Measurements from ENCODE around the gene OR2J2. TPM values are rescaled to one million over a fixed set of nuclear protein-coding genes. Genes with fewer than 3 reads are reported as not detected.
"Not testable (repeated sequence)": the region's sequence is repeated elsewhere in the genome, so short reads cannot be mapped to it uniquely, and the experiment has no call there.

Gene OR2J2
- total RNA-seq, 3 donors from 2014 or later = not detected

GRCh38 chr6:29142309-29142708 lies 28.4 kb upstream of the OR2J2 start:
- no peak for TF ChIP-seq CTCF (IDR thresholded peaks at IDR 0.05)
- ATAC-seq = no peak
- Histone ChIP-seq H3K9me3 (no peaks in the 10 kb centered on the region), H3K4me3 (no peak overlapping the region), H3K4me1 (ENCODE audit: low read depth) (no peaks in the 10 kb centered on the region), H3K36me3 (ENCODE audit: low read depth) (no peaks in the 10 kb centered on the region)
- intact Hi-C loops (cut with DNase I, micrococcal nuclease) = no loop called here
- no peak for DNase-seq

DNA sequence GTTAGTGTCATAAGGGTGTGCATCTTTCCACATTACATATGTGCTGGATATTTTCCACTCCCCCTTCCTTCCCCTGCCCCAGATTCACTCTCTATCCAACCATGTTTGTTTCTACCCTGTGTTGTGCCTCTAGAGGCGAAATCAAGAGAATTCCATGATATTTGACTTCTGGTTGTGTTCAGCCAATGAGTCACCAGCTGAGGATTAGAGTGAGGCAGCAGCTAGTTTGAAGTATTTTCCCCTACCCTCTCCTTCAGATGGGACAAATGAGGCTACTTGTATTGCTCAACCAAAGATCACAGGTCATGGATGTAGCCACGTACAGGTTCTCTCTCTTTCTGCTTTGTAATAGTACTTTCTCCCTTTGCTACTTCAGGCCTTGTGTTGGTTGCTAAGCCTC lies 24.5 kb upstream of the OR2J2 start:
- intact Hi-C loops (cut with DNase I, micrococcal nuclease) = no loop called here
- Histone ChIP-seq H3K4me3 (no peak overlapping the region), H3K9me3 (no peaks in the 10 kb centered on the region), H3K4me1 (ENCODE audit: low read depth) (no peaks in the 10 kb centered on the region), H3K36me3 (ENCODE audit: low read depth) (no peaks in the 10 kb centered on the region)
- DNase-seq (no peak), ATAC-seq (no peak)
- no peak for TF ChIP-seq CTCF (IDR thresholded peaks at IDR 0.05)

GRCh38 chr6:29147074-29147473 lies 23.6 kb upstream of the OR2J2 start:
- no peak overlapping the region for H3K4me3 ChIP-seq
- H3K9me3 ChIP-seq = no peaks in the 10 kb centered on the region
- intact Hi-C loops (cut with DNase I, micrococcal nuclease) = no loop called here
- H3K4me1 ChIP-seq (ENCODE audit: low read depth) = no peaks in the 10 kb centered on the region
- H3K36me3 ChIP-seq (ENCODE audit: low read depth) = no peaks in the 10 kb centered on the region
- TF ChIP-seq CTCF (IDR thresholded peaks at IDR 0.05) = no peak
- DNase-seq (no peak), ATAC-seq (no peak)

GRCh38 chr6:29149444-29149843 lies 21.3 kb upstream of the OR2J2 start:
- H3K4me1 ChIP-seq (ENCODE audit: low read depth); H3K9me3 ChIP-seq; ATAC-seq; intact Hi-C loops (cut with DNase I, micrococcal nuclease); DNase-seq; H3K36me3 ChIP-seq (ENCODE audit: low read depth); H3K4me3 ChIP-seq: not testable (repeated sequence)

DNA sequence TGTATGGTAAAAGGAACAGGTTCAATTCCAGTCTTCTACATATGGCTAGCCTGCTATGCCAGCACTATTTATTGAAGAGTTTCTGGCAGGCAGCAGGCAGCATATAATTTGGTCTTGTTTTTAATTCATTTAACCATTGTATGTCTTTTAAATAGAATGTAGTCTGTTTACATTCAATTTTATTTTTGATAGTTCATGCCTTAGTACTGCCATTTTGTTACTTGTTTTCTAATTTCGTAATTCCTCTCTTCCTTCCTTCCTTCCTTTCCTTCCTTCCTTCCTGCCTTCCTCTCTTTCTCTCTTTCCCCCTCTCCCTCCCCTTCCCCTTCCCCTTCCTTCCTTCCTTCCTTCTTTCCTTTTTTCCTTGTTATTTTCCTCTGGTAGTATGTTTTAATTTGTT lies 17.6 kb upstream of the OR2J2 start:
- intact Hi-C loops (cut with DNase I, micrococcal nuclease) = no loop called here
- ATAC-seq (no peak), DNase-seq (no peak)
- H3K4me3 ChIP-seq = no peak overlapping the region
- no peaks in the 10 kb centered on the region for H3K4me1 ChIP-seq (ENCODE audit: low read depth)
- H3K36me3 ChIP-seq (ENCODE audit: low read depth) = no peaks in the 10 kb centered on the region
- no peak for TF ChIP-seq CTCF (IDR thresholded peaks at IDR 0.05)
- H3K9me3 ChIP-seq = no peaks in the 10 kb centered on the region

GRCh38 chr6:29155182-29155581 lies 15.5 kb upstream of the OR2J2 start:
- DNase-seq; H3K4me3 ChIP-seq; H3K9me3 ChIP-seq; ATAC-seq; H3K36me3 ChIP-seq (ENCODE audit: low read depth); H3K4me1 ChIP-seq (ENCODE audit: low read depth); intact Hi-C loops (cut with DNase I, micrococcal nuclease): not testable (repeated sequence)

- H3K4me1 ChIP-seq (ENCODE audit: low read depth); intact Hi-C loops (cut with DNase I, micrococcal nuclease); DNase-seq; H3K4me3 ChIP-seq; H3K9me3 ChIP-seq; H3K36me3 ChIP-seq (ENCODE audit: low read depth); ATAC-seq: not testable (repeated sequence)
These were observed 10.8 kb upstream of the OR2J2 start for GRCh38 chr6:29159922-29160321.

- intact Hi-C loops (cut with DNase I, micrococcal nuclease); H3K4me3 ChIP-seq; H3K9me3 ChIP-seq; H3K36me3 ChIP-seq (ENCODE audit: low read depth); ATAC-seq; DNase-seq; H3K4me1 ChIP-seq (ENCODE audit: low read depth): not testable (repeated sequence)
These were observed 5.1 kb upstream of the OR2J2 start for GRCh38 chr6:29165571-29165970.

All from mucosa of descending colon (tissue), 3 donors.